ENCODE data around the gene RBM17.
A peak's percentile ranks its signal among the peaks of the same experiment; 100 is the strongest.
"Not testable (repeated sequence)": the region's sequence is repeated elsewhere in the genome, so short reads cannot be mapped to it uniquely, and the experiment has no call there.

Gene RBM17

DNA sequence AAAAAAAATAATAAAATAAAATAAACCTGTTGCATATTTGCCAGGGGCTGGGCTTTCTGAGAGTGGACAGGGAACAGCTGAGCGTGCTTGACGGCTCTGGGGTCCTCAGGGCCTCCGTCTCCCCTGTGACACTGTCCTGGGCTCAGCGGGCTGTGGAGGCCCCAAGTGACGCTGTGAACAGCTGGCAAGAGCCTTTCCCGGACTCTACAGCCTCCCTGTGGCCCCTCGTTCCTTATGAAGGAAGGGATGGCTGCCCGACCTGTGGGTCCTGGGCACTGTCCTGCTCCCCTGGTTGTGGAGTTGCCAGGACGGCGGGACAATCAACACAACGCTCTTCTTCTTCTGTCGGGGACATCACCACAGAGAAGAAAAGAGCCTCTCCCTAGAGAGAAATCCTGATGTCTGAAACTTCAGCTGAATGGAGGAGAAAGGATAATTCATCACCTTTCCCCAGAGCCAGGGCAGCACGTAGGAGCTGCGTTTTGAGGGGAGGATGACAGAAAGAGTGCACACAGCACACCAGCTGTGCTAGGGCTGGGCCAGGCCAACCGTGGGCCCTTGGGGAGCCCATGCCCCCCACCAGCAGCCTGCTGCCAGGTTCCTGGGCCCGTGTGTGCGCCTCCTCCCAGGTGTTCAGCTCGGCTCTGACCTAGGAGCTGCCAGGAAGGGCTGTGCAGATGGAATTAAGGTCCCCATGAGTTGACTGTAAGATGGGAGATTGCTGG is 45.4 kb downstream of the RBM17 start:
- DNase-seq (ENCODE audit: low read depth in 1 of 2, low spot score in 1 of 2) = no peak

DNA sequence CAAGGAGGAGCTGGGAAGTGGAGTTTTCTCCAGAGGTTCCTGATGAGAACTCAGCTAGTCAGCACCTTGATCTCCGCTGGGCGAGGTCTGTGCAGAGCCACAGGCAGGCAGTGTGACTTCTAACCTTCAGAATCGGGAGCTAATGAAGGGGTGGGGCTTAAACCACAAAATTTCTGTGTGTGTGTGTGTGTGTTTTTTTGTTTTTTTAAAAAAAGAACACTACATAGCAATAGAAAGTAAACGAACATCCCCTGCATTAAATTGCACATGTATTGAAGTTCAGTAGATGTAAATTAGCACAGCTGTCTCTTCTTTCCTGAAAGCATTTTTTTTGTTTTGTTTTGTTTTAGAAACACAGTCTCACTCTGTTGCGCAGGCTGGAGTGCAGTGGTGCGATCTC is 46.2 kb downstream of the RBM17 start:
- no peak for DNase-seq (ENCODE audit: low read depth in 1 of 2, low spot score in 1 of 2)

DNA sequence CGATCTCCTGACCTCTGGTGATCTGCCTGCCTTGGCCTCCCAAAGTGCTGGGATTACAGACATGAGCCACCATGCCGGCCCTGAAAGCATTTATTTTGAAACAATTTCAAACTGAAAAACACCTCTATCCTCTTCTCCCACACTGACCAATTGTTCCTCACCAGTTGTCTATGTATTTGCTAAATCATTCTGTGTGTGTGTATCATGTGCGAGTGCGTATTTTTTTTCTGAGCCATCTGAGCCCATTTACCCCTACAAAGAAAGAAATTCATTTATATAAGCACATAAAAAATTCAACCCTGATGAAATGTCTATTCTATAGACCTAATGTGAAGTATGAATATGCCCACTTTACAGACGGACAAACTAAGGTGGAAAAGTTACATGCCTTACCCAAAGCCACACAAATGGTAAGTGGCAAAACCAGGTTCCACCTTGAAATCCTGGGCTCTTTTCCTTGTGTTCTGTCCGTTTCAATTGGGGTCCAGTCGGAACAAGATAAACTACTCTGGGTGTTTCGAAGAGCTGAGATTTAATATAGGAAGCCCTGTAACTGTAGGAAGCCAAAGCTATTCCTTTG is 46.8 kb downstream of the RBM17 start:
- DNase-seq (ENCODE audit: low read depth in 1 of 2, low spot score in 1 of 2) = no peak

DNA sequence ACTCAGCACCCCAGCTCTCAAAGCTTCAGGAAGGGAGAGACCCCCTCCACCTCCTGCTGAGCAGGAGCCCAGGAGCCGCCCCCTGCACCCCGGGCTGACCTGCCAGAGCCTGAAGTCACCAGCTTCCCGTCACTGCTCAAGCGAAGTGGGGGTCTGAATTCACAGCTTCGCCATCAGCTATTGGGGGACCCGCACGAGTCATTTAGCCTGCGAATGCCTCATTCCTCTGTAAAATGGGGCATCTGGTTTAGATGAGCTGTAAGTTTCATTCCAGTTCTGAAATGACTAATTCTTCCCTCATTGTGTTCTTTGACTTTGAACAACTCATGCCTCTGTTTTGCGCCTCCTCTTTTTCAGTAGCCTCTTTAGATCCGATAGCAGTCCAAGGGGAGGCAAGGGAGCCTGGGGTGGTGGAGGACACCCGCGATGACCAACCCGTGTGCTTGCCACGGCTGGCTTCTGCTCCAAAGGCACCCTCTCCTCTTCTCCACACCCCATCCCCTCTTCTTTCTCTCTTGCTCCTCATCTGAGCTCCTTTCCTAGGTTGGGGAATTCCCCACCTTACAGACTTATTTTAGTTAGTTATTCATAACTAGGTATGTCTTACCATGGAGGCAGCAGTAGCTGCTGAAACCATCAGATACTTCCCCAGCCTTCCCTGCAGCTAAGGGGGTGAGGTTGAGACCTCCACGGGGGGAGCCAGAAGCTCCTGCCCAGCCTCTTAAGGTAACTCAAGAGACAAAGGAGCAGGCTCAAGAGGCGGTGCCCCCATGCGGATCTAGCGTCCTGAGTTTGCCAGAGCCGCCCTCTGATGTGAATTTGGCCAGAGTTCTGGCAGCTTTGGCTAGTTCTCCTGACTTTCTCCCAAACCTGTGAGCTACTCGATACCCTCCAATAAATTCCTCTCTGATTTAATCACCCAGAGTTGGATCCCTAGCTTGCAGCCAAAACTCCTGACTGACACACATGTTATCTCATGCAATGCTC is 47.7 kb downstream of the RBM17 start:
- DNase-seq (ENCODE audit: low read depth in 1 of 2, low spot score in 1 of 2) = no peak

DNA sequence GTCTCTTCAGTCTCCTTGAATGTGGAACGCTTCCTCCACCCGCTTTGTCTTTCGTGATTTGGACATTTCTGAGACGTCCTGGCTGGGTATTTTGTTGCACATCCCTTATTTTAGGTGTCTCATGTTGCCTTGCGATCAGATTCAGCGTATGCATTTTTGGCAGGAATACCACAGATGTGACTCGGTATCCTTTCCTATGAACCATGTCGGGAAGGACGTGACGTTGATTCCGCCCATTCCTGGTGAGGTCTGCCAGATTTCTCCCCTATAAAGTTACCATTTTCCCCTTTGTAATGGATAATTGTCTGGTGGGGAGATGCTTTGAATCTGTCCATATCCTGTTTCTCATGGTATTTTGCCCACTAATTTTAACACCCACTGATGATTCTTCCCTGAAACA is 49.6 kb downstream of the RBM17 start:
- DNase-seq (ENCODE audit: low read depth in 1 of 2, low spot score in 1 of 2) = no peak

DNA sequence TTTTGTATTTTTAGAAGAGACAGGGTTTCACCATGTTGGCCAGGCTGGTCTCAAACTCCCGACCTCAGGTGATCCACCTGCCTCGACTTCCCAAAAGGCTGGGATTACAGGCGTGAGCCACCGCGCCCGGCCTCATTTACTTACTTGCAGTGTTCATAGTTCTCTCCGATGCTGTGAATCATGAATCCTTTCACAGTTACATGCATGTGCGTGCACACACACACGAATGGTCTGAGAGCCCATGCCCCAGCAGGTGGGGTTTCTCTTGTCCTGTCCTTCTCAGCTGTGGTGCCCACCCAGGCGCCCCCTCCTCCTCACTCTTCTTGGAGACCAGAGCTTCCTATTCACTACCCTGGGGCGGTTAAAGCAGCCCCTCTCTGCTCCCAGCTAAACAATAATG is 50.6 kb downstream of the RBM17 start:
- no peak for DNase-seq (ENCODE audit: low read depth in 1 of 2, low spot score in 1 of 2)

DNA sequence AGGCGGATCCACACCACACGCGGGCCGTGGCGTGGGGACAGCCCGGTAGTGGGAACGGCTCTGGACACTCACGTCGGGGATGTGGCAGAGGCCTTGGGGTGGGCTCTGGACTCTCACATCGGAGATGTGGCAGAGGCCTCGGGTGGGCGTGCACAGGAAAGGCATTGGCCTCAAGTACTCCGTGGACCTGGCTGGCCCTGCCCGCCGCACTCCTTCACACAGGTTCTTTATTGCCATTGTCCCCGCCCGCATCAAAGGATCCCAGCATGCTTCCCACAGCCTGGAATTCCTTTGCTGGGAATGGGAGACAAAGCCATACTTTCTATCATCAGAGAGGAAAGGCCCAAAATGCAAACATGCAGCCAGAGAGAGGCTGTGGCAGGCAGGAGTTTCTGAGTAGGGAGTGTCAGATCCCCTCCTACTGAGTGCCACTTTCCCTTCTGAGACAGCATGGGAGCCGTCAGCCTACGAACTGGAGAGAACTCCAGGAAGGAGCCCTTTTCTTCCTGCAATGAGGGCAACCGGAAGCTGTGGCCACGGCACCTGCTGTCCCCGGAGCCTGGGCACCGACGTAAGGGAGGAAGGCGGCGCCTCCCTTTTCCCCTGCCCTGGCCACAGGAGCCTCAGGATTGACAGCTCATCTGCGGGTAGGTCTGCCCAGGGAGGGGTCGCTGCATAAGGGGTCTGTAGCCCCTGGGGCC is 51.5 kb downstream of the RBM17 start:
- no peak for DNase-seq (ENCODE audit: low read depth in 1 of 2, low spot score in 1 of 2)

DNA sequence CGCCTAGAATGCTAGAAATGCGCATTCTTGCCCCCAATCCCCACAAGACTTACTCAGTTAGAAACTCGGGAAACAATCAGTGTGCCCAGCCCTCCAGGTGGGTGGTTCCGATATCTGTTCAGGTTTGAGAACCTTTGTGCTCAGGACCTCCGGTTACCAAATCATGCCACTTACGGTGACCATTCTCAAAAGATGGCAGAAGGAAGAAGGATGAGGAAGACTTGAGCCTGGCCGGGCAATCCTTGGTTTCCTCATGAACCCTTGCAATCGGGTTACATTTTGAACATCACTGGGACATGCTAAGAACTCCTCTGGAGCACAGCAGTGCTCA is 52.1 kb downstream of the RBM17 start:
- no peak for DNase-seq (ENCODE audit: low read depth in 1 of 2, low spot score in 1 of 2)

DNA sequence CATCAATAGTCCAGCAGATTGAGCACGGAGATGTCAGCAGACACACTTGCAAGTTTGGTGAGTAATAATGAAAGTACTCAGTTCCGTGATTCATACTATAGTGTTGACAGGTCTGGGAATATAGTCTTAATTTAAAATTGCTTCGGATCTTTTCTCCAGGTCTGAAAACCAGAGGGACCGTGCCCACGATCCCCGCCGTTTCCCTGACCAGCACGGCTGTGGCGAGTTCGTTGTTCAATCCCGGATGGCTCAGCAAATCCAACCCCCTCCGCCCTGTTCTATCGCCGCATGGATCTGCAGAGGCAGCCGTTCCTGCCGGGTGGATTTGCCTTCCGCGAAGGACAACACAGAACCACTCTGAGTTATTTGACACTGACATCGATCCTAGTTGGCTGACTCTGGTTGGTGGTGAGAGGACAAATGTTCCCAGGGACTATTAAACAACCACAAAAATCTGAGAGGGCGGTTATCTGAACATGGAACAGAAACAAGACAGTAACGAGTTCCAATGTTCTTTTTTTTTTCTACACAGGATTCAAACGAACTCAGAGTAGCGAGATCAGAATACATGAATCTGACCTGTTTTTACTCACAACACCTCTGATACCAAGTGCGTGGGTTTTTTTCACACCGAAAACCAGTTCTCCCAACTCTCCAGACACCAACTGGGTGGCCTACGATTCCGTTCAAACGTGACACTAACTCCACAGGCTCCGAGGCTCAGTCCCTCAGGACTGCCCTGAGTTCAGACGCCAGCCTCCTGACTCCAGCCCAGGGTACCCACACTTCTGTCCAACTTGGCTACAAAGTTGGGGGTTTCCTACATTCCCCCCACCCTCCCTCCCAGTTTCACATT is 52.7 kb downstream of the RBM17 start:
- no peak for DNase-seq (ENCODE audit: low read depth in 1 of 2, low spot score in 1 of 2)

DNA sequence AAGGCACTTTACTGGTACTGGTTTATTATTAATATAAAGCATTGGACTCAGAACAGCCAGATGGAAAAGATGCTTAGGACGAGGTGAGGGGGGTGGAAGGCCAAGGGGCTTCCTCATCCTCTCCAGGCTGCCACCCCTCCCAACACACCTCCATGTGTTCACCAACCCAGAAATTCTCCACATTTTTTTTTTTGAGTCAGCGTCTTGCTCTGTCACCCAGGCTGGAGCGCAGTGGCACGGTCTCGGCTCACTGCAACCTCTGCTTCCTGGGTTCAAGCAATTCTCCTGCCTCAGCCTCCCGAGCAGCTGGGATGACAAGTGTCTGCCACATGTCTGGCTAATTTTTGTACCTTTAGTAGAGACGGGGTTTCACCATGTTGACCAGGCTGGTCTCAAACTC is 53.4 kb downstream of the RBM17 start:
- DNase-seq (ENCODE audit: low read depth in 1 of 2, low spot score in 1 of 2) = not testable (repeated sequence)

DNA sequence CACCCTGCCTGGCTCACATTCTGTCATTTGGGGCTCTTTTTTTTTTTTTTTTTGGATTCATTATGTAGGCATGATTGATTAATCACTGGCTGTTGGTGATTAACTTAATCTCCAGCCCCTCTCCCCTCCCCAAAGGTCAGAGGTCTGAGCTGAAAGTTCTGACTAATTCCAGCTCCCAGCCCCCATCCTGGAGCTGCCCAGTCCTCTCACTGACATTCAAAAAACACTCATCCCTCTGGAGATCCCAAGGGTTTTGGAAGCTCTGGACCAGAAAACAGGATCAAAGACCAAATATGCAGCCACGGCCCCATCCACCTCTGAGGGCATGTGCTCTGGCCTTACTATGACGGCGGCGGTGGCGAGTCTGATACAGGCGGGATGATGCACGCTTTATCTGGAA is 53.8 kb downstream of the RBM17 start:
- DNase-seq (ENCODE audit: low read depth in 1 of 2, low spot score in 1 of 2) = no peak

DNA sequence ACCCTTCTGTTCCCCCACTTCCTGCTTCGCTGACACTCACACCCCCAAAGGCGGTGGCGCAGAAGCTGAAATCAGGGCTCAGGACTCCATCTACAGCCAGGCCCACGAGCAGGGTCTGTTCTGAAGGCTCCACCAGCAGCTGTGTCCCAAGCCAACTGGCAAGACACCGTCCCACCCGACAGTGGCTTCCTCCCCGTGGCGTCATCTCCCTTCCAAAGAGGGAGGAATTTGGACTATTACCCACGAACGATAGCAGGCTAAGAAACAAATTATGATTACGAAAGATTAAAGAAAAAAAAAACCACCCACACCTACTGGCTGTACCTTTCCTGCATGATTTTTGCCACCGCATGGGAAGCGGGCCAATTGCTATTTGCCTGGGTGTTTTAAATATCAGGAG is 54.3 kb downstream of the RBM17 start:
- DNase-seq (ENCODE audit: low read depth in 1 of 2, low spot score in 1 of 2) = no peak

DNA sequence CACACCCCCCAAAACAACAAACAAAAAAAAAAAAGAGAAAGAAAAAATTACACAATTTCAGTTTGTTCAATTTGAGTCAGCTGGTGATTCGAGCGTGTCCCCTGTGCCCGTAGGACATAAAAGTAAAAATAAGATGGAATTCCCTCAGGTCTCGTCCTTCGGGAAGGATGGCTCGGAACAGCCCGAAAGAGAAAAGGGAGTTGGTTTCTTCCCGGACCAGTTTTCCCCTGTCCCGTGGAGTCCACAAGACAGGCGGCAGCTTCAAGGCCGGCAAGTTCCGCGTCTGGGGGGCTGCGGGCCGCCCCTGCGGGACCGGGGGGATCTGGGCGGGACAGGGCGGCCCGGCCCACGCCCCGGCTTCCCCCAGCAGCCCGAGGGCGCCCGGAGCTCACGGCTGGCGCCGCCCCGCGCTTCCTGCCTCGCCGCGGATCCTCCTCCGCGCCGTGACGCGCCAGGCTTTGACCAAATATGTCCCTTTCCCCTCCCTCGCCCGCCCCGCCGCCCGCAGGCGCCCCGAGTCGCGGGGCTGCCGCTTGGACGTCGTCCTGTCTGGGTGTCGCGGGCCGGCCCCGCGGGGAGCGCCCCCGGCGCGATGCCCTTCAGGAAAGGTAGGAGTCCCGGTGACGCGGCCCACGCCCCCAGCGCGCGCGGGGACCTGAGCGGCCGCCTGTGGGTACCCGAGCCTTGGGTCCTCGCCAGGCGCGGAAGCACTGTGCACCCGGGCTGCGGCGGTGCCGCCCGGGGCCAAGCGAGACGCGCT is 55.8 kb downstream of the RBM17 start:
- DNase-seq (ENCODE audit: low read depth in 1 of 2, low spot score in 1 of 2) = peak; percentile 77 to 81

DNA sequence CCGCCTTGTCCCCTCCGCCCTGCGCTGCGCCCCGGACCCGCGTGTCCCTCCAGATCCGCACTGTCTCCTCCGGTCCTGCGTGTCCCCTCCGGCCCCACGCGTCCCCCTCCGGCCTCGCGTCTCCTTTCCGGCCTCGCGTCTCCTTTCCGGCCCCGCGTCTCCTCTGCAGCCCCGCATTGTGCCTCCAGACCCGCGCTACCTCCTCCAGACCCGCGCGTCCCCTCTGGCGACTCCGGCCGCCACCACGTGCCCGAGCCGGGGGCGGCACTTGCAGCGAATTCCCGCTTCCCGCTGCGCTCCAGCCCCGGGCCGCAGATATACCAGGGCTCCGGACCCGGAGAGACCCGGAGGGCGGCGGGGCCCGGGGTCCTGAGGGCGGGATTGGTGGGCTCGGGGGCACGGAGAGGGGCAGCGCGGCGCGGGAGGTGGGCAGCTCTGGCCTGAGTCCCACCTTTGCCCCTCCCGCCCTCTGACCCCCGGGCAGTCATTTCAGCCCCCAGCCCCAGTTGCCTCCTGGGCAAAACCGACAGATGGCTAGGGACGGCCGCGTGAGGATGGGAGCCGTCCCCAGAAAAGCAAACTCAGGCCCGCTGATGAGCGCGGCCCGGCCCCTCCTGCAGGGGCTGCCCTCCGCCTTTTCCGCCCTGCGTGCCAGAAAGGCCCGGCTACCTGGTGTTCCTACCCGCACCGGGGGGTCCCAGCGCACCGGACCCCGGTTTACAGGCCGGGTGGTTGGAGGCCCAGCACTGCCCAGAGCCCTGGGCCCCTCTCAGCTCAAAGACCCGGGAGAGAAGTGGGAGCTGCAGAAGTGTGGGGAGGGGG is 56.5 kb downstream of the RBM17 start:
- DNase-seq (ENCODE audit: low read depth in 1 of 2, low spot score in 1 of 2) = no peak

DNA sequence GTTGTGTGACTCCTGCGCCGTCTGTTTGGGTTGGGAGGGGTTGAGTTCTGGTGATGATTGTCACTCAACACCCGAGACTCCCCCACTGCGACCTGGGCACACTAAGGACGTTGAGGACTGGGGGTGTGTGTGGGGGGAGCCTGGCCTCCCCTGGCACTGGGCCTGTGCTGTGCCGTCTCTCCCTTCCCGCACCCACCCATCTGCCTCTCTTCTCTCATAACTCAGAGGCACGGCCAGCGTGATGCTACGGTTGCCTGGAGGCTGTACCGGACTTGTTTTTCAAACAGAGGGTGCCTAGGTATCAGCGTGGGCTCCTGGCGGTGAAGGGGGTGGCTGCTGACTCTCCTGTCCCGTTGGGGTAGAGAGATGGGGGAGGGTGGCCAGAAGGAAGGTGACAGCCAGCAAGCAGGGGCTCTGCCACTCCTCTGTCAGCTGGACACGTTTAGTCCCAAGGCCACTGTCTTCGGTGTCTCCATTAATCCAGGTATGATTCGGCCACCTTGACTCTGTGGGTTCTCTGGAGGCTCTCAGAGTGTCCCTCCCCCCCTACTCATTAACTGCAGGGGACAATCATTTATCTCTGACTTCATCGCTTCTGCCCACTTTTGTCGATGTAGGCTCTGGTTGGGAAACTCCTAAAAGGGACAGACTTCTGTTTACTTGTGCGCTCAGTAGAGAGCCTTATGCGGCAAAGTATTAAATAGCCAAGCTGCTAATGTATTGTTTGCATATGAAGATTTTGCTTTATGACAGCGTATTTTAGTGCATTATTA is 57.4 kb downstream of the RBM17 start:
- no peak for DNase-seq (ENCODE audit: low read depth in 1 of 2, low spot score in 1 of 2)

DNA sequence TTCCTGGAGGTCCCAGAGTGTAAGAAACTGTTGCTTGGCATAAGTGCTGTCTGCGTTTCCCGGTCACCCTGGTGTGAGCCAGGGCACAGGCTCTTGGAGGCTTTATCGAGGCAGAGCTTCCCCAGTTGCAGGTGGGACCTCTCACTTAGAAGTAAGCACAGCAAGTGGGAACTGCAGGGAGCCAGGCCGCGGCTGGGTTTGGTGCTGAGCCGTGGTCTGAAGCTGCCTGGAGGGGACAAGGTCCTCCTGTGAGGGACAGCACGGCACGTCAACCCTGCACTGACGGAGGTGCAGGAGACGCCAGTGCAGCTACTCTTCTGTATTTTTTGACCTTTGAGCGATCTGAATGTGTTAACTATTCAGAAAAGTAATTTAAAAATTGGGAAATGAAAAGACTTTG is 58.1 kb downstream of the RBM17 start:
- no peak for DNase-seq (ENCODE audit: low read depth in 1 of 2, low spot score in 1 of 2)

DNA sequence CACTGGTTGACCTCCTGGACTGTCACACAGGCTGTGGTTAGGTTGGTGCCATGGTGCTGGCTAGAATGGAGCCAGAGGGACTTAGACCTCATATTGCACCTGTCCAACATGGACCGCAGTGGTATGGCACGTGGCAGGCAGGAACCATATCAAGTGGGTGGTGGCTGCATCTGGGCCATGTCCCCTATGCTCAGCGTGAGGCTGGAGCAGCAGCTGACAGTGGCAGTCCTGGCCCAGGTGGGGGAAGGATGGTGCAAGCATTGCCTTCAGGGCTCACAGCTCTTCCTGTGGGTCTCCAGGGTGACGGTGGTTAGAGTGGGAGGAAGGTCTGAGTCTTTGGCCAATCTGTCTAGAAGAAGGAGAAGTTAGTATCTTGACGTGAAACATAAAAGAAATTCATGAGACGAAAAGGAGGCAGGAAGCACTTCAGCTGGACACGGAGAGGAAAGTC is 59.4 kb downstream of the RBM17 start:
- DNase-seq (ENCODE audit: low read depth in 1 of 2, low spot score in 1 of 2) = no peak

DNA sequence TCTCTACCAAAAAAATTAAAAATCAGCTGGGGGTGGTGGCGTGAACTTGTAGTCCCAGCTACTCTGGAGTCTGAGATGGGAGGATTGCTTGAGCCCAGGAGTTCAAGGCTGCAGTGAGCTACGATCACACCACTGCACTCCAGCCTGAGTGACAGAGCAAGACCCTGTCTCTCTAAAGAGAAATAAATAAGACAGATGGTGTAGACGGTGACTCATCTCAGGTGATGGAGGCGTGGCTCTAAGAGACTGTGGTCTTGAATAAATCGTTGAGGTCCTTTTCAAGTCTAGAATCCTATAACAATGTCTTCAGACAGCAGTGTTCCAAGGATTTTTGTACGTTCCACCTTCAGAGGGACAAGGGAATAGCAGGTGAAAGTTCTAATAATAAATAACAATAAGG is 60.1 kb downstream of the RBM17 start:
- no peak for DNase-seq (ENCODE audit: low read depth in 1 of 2, low spot score in 1 of 2)

All from stimulated activated CD4-positive, alpha-beta T cell treated with anti-CD3 and anti-CD28 coated beads, Interleukin-15, amount 100 ng/mL, for 1 hour (primary cell).